ENCODE measurements around the gene SLC41A3.

The SLC41A3 gene

GRCh38 chr3:126119976-126120375, 36.1 kb upstream of the SLC41A3 start:
- DNase-seq (ENCODE audit: low read depth) = no peak

DNA sequence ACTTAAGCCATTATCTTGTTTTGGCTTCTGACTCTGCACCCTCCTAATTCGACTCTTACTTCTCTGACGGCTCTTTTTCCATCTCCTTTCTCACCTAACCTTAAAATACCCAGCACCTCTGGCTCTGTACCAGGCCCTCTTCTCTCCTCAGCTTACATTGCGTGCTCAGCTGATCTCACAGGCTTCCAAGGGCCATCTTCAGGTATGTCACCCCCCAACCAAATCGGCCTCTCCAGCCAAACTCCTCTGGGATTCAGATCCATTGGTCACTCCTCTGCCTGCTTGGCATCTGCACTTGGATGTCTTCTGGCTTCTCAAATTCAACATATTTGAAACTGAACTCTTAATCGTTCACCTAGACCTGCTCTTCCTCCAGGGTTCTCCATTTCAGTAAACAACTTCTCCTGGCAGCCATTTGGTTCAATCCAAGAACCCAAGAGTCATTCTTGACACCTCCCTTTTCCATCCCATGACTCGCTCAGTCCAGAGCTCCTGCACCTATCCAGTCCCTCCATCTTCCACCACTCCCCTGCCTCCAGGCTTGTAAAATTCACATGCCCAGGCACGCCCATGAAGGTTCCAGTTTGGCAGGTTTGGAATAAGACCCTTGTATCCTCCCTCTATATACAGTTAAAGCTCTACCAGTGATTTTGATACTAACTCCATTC, 35.2 kb upstream of the SLC41A3 start:
- no peak for DNase-seq (ENCODE audit: low read depth)

- DNase-seq (ENCODE audit: low read depth) = no peak
These were observed 34.7 kb upstream of the SLC41A3 start for GRCh38 chr3:126118591-126118990.

GRCh38 chr3:126117786-126118185, 33.9 kb upstream of the SLC41A3 start:
- DNase-seq (ENCODE audit: low read depth) = no peak

GRCh38 chr3:126117212-126117611, 33.3 kb upstream of the SLC41A3 start:
- no peak for DNase-seq (ENCODE audit: low read depth)

- DNase-seq (ENCODE audit: low read depth) = no peak
These were observed 32.6 kb upstream of the SLC41A3 start for GRCh38 chr3:126116526-126116925.

GRCh38 chr3:126114443-126115386, 30.8 kb upstream of the SLC41A3 start:
- no peak for DNase-seq (ENCODE audit: low read depth)

GRCh38 chr3:126113733-126114442, 30.0 kb upstream of the SLC41A3 start:
- no peak for DNase-seq (ENCODE audit: low read depth)

DNA sequence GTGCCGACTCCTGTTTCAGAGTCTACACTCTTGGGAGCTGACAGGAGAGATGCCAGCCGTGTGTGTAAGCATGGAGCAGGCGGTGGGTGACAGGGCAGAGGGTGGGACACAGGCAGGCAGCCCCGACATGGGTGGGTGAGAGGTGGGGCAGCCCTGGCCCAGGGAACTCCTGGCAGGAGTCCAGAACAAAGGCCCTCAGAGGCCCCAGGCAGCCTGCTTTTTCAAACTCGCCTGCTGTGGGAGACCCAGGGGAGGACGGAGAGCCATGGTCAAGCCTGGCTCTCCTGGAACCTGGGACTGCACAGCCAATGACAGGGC, 29.3 kb upstream of the SLC41A3 start:
- DNase-seq (ENCODE audit: low read depth) = no peak

DNA sequence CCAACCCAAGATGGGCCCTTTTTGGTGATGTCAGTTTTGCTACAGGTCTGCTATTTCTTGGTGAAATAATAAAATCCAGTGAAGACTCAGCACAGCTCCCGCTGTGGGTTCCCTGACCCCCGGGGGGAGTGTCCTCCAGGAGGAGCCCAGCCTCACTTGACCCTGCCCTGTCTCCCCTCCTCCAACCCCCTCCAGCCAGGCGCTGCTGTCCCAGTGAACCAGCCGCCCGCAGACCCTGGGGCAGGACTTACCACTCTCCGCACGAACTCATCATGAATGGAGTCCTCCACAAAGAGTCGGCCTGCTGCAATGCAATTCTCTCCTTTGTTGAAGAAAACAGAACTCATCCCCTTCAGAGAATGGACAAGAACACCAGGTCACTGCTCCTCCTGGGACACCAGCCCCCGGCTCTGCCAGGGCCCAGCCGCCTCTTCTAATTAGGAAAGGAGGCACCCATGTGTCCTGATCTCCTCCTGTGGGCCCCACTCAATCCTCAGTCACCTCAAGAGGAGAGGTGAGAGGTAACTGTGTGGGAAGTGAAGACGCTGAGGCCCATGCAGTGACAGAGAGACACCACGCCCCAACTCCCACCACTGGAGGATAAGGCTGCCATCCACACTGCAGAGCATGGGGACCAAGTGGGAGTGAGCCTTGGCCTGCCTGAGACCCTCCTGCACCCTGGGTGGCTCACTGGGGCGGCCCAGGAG, 28.8 kb upstream of the SLC41A3 start:
- no peak for DNase-seq (ENCODE audit: low read depth)

DNA sequence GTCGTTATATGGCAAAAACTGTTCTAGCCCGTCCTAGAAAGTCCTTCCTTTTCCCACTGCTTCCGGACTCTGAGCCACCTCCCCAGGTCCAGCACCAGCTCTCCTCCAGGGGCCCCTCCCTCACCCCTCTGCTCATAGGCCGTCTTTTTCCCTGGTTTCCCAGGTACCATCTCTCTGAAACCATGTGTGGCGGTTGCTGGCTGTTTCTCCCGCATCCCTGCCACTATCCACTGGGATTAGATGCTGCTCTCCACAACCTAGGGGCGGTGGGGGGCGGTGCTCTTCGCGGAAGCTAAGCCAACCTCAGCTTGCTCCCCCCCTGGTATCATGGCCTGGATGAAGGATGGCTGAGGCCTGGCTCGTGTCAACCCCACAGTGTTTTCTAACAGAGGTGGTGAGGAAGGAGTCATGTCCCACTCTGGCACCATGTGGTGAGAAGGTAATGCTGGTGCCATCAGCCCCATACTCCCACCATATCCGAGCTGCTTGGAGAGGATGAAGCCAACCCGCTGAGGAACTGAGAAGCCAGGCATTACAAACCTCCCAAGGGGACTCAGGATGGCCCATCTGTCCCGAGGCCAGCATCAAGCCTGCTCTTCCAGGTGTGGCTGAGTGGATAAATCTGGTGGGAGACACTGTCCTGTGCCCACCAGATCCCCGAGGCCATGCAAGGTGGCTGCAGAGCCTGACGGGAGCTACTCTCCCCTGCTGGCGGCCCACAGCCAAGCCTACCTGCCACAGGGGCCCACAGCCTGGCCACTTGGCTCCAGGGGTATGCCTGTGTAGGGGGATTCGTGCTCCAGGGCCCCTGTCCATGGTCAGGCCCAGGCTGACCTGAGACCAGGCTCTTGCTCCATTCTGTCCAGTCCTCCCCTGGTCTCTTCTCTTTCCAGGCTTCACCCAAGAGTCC, 27.9 kb upstream of the SLC41A3 start:
- no peak for DNase-seq (ENCODE audit: low read depth)

- no peak for DNase-seq (ENCODE audit: low read depth)
These were observed 27.2 kb upstream of the SLC41A3 start for GRCh38 chr3:126111126-126111551.

- no peak for DNase-seq (ENCODE audit: low read depth)
These were observed 26.7 kb upstream of the SLC41A3 start for GRCh38 chr3:126110431-126111125.

GRCh38 chr3:126109880-126110235, 25.9 kb upstream of the SLC41A3 start:
- DNase-seq (ENCODE audit: low read depth) = no peak

DNA sequence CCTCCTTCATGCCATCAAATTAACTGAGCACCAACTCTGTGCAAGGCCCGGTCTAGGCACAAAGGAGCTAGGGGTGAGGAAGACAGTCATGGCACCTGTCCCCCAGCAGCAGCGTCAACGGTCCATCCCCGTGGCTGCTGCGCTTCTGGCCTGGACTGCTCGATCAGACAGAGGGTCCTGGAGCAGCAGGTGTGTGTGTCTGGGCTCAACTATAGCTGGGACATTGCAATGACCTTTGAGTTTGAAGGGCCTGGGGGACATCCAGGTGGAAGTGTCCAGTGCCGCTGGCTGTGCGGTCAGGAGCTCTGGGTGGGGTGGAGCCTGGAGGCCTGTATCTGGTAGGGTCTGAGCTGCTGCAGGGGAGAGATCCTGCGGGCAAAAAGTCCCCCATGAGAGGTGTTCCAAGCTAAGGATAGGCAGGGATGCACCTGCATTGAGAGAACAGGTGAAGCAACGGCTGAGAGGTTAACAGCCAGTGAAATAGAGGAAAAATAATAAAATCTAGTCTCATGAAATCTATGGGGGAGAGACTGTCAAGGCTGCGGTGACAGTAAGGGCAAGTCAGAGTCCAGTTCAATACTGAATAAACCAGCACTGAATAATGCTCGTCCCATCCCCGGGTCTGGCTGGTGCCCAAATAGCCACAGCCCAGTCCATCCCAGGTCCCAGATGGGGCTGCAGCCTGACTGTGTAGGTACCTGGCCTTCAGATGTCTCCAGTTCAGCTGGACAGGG, 25.4 kb upstream of the SLC41A3 start:
- no peak for DNase-seq (ENCODE audit: low read depth)

- DNase-seq (ENCODE audit: low read depth) = no peak
These were observed 24.7 kb upstream of the SLC41A3 start for GRCh38 chr3:126108676-126109050.

DNA sequence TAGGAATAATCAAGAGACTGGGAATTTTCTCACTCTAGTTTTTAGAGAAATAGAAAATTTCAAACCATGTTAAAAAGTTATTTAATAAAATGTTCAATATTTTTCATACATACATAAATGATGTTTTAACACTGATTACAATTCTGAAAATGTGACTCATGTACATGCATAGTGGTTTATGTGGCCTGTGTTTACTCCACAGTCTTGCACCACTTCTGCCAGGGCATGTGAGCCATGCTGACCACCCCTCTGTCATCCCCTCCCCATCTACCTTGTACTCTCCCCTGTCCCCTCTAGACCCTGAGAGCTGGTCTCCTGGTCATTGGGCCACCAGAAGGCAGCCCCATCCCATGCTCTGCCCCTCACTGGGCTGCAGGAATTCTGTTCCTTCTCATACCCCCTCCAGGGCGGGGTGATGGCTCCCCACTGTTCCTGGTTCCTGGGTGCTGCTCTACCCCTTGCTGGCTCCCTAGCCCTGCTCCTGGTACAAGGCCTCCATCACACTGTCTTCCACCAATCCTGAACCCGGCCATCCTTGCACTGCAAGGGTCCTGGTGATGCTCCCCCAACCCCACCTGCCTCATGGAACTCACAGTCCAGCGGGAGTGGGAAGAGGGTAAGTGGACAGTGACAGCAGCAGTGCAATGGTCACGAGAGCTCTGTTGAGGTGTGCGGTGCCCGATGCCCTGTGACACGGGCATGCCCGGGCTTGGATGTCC, 24.2 kb upstream of the SLC41A3 start:
- no peak for DNase-seq (ENCODE audit: low read depth)

DNA sequence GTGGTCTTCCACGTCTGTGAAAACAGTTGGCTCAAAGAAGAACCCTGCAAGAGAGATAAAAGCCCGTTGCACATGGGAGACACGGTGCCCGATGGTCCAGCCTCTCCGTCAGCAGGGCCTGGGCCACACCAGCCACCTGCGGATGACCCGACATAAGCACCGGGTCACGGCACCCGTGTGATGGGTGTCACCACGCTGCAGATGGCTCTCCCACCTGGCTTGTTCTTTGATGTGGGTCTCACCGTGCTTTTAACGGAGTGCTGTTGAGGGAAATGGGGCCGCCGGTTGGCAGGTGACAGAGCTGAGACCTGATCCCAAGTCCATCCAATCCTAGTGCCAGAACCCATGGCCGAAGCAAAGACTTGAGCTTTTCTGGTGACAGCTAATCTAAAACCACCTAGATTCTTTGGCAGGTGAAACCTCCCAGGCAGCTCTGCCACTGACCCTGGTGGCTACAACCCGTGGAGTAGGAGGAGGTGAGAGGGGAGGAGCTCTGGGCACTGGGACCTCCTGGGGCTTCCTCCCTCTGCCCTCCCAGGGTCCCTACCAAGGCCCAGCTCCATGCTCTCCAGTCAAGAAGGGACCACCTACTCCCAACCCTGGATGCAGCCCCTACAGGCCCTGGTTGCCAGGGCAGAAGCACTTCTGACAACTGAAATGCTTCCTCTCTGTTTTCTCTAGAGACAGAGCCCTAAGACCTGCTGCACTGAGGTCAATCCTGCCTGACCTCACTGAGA, 23.4 kb upstream of the SLC41A3 start:
- no peak for DNase-seq (ENCODE audit: low read depth)

All from T follicular helper cell (primary cell).